Measurements from ENCODE around the gene KIF5B.
A peak's percentile ranks its signal among the peaks of the same experiment; 100 is the strongest.
"Not testable (repeated sequence)": the region's sequence is repeated elsewhere in the genome, so short reads cannot be mapped to it uniquely, and the experiment has no call there.

The KIF5B gene

DNA sequence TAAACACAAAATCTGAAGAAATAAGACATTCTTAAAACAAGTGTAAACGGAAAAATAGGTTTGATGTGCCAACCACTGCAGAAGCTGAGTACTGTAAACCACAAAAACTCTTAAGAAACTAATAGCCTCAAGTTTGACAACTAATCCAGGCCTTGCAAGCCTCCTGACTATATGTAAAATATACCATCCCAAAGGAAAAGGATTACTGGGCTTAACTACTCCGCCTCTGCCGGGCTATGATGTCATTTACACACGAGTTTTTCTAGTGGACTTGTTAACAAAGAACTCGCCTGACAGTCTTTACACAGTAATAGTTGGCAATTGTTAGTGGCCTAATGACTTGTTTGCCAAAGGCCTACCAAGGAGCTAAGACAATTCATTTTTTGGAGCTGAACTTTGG lies 2.1 kb downstream of the KIF5B start:
- TF ChIP-seq, protein P1, sequence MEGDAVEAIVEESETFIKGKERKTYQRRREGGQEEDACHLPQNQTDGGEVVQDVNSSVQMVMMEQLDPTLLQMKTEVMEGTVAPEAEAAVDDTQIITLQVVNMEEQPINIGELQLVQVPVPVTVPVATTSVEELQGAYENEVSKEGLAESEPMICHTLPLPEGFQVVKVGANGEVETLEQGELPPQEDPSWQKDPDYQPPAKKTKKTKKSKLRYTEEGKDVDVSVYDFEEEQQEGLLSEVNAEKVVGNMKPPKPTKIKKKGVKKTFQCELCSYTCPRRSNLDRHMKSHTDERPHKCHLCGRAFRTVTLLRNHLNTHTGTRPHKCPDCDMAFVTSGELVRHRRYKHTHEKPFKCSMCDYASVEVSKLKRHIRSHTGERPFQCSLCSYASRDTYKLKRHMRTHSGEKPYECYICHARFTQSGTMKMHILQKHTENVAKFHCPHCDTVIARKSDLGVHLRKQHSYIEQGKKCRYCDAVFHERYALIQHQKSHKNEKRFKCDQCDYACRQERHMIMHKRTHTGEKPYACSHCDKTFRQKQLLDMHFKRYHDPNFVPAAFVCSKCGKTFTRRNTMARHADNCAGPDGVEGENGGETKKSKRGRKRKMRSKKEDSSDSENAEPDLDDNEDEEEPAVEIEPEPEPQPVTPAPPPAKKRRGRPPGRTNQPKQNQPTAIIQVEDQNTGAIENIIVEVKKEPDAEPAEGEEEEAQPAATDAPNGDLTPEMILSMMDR (IDR thresholded peaks at IDR 0.05; ENCODE audit: low read length): no peak
- no peak for TF ChIP-seq EZH2phosphoT487 (IDR thresholded peaks at IDR 0.05; ENCODE audit: low read length)
- TF ChIP-seq EZH2 (optimal IDR thresholded peaks at IDR 0.05; ENCODE audit: low read depth, low read length): no peak
- peak overlapping the region; percentile 68 for H3K4me2 ChIP-seq (ENCODE audit: low read depth, low read length)
- peaks cover 62% of the 10 kb centered on the region for H4K20me1 ChIP-seq (ENCODE audit: insufficient read depth, low read length)
- H3K36me3 ChIP-seq (replicated peaks; ENCODE audit: insufficient read depth, low read length): no peaks in the 10 kb centered on the region
- H3F3A ChIP-seq (ENCODE audit: insufficient read depth, low read length): no peaks in the 10 kb centered on the region
- peaks cover 15% of the 10 kb centered on the region for H3K4me1 ChIP-seq (ENCODE audit: low read length)
- H3K79me2 ChIP-seq (ENCODE audit: low read length): peaks cover 71% of the 10 kb centered on the region
- no peaks in the 10 kb centered on the region for H3K9me2 ChIP-seq (replicated peaks; ENCODE audit: insufficient read depth, low read length)
- H3K27ac ChIP-seq (ENCODE audit: low read length): no peak overlapping the region
- no peaks in the 10 kb centered on the region for H3K9me3 ChIP-seq (replicated peaks; ENCODE audit: insufficient read depth, low read length)
- peak overlapping the region; percentile 82; the same call in 1 of the 2 replicates for H3K9ac ChIP-seq (ENCODE audit: low read length)
- peak; percentile 18 for DNase-seq
- H3K4me3 ChIP-seq (ENCODE audit: low read length): peak overlapping the region; percentile 94
- no peak overlapping the region for H2AFZ ChIP-seq (ENCODE audit: low read length)
- H3K27me3 ChIP-seq (replicated peaks; ENCODE audit: insufficient read depth, low read length): no peaks in the 10 kb centered on the region

DNA sequence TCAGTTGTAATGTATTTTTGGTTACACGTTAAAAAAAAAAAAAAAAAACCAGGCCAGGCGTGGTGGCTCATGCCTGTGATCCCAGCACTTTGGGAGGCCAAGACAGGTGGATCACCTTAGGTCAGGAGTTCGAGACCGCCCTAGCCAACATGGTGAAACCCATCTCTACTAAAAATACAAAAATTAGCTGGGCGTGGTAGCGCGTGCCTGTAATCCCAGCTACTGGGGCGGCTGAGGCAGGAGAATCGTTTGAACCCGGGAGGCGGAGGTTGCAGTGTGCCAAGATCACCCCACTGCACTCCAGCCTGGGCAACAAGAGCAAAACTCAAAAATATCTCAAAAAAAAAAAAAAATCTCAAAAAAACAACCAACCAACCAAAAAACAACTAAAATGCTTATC lies 2.8 kb downstream of the KIF5B start:
- not testable (repeated sequence) for H2AFZ ChIP-seq (ENCODE audit: low read length); DNase-seq; H3K9me3 ChIP-seq (replicated peaks; ENCODE audit: insufficient read depth, low read length); H3K4me3 ChIP-seq (ENCODE audit: low read length); H3K9me2 ChIP-seq (replicated peaks; ENCODE audit: insufficient read depth, low read length); H3K27ac ChIP-seq (ENCODE audit: low read length); H3F3A ChIP-seq (ENCODE audit: insufficient read depth, low read length); H3K27me3 ChIP-seq (replicated peaks; ENCODE audit: insufficient read depth, low read length); H3K9ac ChIP-seq (ENCODE audit: low read length); H3K36me3 ChIP-seq (replicated peaks; ENCODE audit: insufficient read depth, low read length)
- Histone ChIP-seq H3K4me1 (ENCODE audit: low read length) (peaks cover 15% of the 10 kb centered on the region), H3K4me2 (ENCODE audit: low read depth, low read length) (peak overlapping the region; percentile 68), H4K20me1 (ENCODE audit: insufficient read depth, low read length) (peaks cover 68% of the 10 kb centered on the region), H3K79me2 (ENCODE audit: low read length) (peaks cover 78% of the 10 kb centered on the region)

DNA sequence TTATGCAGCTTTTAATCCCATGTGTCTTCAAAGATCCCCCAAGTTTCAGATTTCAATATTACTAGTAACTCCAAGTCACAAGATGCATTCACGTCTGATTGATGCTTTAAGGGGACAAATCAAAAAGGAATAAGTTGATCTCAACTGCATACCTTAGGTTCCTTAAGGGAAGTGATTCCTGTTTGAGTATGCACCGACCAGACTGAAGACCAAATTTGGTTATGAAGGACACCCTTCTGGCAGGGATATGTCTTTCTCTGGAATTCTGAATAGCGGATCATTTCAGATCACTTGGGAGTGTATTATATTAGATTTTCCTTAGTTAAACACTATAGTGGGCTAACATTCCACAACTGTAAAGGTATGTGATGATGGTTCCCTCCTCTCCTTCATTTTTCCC lies 4.3 kb downstream of the KIF5B start:
- Histone ChIP-seq H3K9ac (ENCODE audit: low read length) (no peak overlapping the region), H3K9me2 (replicated peaks; ENCODE audit: insufficient read depth, low read length) (no peaks in the 10 kb centered on the region), H2AFZ (ENCODE audit: low read length) (no peak overlapping the region), H3K79me2 (ENCODE audit: low read length) (peaks cover 93% of the 10 kb centered on the region), H3K27ac (ENCODE audit: low read length) (no peak overlapping the region), H3K9me3 (replicated peaks; ENCODE audit: insufficient read depth, low read length) (no peaks in the 10 kb centered on the region), H3K4me2 (ENCODE audit: low read depth, low read length) (peak overlapping the region; percentile 5; the same call in 1 of the 2 replicates), H3K4me1 (ENCODE audit: low read length) (peaks cover 15% of the 10 kb centered on the region), H3K36me3 (replicated peaks; ENCODE audit: insufficient read depth, low read length) (no peaks in the 10 kb centered on the region), H3K27me3 (replicated peaks; ENCODE audit: insufficient read depth, low read length) (no peaks in the 10 kb centered on the region), H4K20me1 (ENCODE audit: insufficient read depth, low read length) (peaks cover 80% of the 10 kb centered on the region), H3K4me3 (ENCODE audit: low read length) (no peak overlapping the region), H3F3A (ENCODE audit: insufficient read depth, low read length) (no peaks in the 10 kb centered on the region)
- DNase-seq: no peak
- no peak for TF ChIP-seq EZH2 (optimal IDR thresholded peaks at IDR 0.05; ENCODE audit: low read depth, low read length)
- TF ChIP-seq, protein P1 (IDR thresholded peaks at IDR 0.05; ENCODE audit: low read length): no peak
- no peak for TF ChIP-seq EZH2phosphoT487 (IDR thresholded peaks at IDR 0.05; ENCODE audit: low read length)

DNA sequence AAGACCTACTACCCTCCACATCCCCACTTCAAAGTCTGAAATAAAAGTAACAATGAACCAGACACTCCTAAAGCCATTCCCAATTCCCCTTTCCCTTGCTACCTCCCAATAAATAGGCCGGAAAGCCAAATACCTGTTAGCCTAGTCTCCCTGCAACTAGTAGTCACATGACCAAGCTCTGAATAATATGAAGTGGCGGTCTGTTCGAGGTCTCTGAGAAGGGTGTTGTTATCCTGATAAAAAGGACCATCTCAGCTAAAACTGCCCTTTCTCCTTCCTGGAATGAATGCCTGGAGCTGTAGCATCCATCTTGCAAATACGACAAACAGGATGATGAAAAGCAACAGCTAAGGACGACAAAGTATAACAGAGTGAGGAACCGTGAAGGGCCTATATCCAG lies 6.0 kb downstream of the KIF5B start:
- no peak overlapping the region for H2AFZ ChIP-seq (ENCODE audit: low read length)
- H3K27ac ChIP-seq (ENCODE audit: low read length): no peak overlapping the region
- H4K20me1 ChIP-seq (ENCODE audit: insufficient read depth, low read length): peaks cover 78% of the 10 kb centered on the region
- DNase-seq: no peak
- no peak overlapping the region for H3K4me2 ChIP-seq (ENCODE audit: low read depth, low read length)
- H3F3A ChIP-seq (ENCODE audit: insufficient read depth, low read length): no peaks in the 10 kb centered on the region
- H3K36me3 ChIP-seq (replicated peaks; ENCODE audit: insufficient read depth, low read length): 0 out of 2 replicates have a peak, but pooled peaks cover 2% of the 10 kb centered on the region
- no peaks in the 10 kb centered on the region for H3K9me2 ChIP-seq (replicated peaks; ENCODE audit: insufficient read depth, low read length)
- peaks cover 15% of the 10 kb centered on the region for H3K4me1 ChIP-seq (ENCODE audit: low read length)
- H3K9ac ChIP-seq (ENCODE audit: low read length): no peak overlapping the region
- no peaks in the 10 kb centered on the region for H3K9me3 ChIP-seq (replicated peaks; ENCODE audit: insufficient read depth, low read length)
- TF ChIP-seq, protein P1 (IDR thresholded peaks at IDR 0.05; ENCODE audit: low read length): no peak
- TF ChIP-seq EZH2 (optimal IDR thresholded peaks at IDR 0.05; ENCODE audit: low read depth, low read length) (no peak), EZH2phosphoT487 (IDR thresholded peaks at IDR 0.05; ENCODE audit: low read length) (no peak)
- no peaks in the 10 kb centered on the region for H3K27me3 ChIP-seq (replicated peaks; ENCODE audit: insufficient read depth, low read length)
- no peak overlapping the region for H3K4me3 ChIP-seq (ENCODE audit: low read length)
- H3K79me2 ChIP-seq (ENCODE audit: low read length): peaks cover 100% of the 10 kb centered on the region
